GM18526 (cell line): Measurements from ENCODE around the gene INCA1.
A peak's percentile ranks its signal among the peaks of the same experiment; 100 is the strongest.

ENCODE experiments used
- POLR2A ChIP-seq: IDR thresholded peaks from 3 replicates; pipeline ENCODE4 v1.6.1; 2011; ENCODE audit not compliant: insufficient read length; ENCODE audit errors: extremely low read depth

The INCA1 gene

DNA sequence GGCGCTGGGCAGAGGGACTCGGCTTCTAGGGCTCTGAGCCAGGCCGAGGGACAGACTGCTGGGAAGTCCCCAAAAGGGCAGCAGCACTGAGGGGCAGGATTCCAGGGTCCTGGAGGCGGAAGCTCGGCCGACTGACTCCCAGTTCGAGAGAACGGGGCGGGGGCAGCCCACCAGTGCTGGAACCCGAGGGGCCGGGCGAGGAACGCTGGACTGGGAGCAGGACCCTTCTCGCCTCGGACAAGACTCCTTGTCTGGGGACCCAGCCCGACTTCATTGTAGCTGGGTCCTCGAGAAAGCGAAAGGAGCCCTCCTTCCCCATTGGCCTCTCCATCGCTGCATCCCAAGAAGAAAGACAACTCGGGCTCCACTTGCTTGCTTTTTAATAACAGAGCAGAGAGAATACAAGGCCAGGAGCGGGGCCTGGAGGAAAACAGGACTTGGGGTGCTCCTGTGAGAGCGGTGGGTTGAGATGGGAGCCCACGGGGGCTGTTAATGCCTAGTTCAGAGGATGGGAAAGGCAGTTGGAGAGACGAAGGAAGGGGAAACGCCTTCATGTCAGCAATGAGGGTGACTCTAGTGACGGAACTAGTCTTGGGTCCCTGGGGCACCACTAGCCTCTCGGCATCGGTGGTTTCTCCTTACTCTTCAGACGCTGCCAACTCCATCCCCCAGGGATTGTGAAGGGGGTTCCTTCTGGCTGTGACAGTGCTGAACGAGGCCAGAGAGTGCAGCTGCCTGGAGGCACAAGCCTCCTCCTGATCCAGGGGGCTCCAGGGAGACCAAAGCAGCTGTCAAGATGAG is 9.4 kb downstream of the INCA1 start:
- TF ChIP-seq POLR2A = peak; percentile 56

DNA sequence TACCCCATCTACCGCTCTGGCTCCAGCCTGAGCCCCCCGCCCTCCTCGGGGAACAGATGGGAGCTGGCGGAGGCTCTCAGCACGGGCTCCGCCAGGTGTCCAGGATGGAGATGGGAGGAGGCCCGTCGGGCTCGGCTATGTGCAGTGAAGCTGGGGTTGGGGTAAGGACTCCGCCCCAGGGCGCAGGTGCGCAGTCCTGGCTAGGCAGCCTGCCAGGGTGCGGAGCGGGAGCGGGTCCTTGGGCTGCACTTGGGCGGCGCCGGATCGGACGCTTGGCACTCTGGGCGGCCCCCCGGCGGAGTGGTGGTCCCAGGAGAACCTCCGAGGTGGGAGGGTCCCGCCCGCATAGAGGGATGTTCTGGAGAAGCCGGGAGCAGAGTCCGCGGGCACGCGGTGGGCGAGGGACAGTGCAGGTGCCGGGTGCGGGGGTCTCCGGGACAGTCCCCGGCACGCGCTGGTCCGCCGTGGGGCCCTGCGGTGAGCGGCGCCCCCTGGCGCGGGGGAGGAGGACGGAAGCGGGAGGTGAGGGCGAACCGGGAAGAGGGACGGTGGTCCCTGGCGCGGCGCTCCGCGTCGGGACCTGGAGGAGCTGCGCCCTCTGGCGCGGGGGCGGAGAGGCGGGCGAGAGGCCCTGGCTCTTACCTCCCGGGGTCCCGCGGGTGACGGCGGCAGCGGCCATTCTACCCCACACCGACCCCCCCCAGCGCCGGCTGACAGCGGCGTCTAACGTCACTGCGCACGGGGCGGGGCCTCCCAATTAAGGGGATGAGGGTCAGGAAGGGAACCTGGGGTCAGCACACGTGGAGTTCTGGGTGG is 10.2 kb downstream of the INCA1 start, which contains the start of gene CAMTA2:
Gene CAMTA2 (minus strand): TSS at position 725 of the 816 bp plus-strand sequence. CDS start 1,453 bp downstream, outside the sequence.
- no peak for TF ChIP-seq POLR2A

- no peak for TF ChIP-seq POLR2A
Measured at GRCh38 chr17:4986403-4986802, 10.9 kb downstream of the INCA1 start.

DNA sequence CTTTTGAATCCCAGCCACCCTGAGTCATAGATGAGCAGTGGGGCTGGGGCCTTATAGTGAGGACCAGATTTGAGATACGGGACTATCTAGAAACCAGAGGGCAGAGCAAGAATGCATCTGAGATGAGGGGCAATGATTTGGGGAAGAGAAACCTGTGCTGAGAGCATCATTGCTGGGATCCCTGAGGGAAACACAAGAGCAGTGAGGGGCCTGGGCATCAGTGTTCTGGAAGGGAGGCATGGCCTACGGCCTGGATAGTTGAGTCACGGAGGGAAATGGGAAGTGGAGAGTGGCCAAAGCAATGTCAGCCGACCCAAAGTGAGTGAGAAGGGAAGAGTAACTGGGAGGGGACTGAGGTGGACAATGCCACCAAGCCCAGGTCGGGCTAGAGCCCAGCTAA is 15.0 kb downstream of the INCA1 start:
- no peak for TF ChIP-seq POLR2A

- TF ChIP-seq POLR2A = no peak
Measured at GRCh38 chr17:4980644-4981216, 16.6 kb downstream of the INCA1 start.

GRCh38 chr17:4978726-4979125 is 18.6 kb downstream of the INCA1 start:
- TF ChIP-seq POLR2A = no peak

DNA sequence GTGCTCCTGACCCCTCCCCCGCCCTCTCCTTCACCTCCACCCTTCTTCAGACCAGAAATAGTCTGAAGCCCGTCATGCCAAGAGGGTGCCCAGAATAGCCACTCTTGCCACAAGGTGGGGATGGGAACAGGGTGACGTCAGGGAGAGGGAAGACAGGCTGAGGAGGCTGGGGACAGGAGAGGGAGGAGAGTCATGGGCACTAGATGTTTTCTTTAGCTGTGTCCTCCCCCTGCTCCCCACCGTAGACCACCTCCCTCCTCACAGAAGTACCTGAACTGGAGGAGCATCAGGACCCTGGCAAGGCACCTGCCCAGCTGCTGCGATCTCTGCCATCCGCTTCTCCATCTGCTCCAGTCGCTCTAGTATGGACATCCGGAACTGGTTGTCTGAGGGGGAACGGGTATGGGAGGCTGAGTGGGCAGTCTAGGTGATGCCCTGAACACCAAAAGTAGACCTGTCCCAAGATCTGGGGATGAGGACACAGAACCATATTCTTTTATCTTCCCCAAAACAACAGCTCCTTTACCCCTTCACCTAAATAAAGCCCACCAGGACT is 23.1 kb downstream of the INCA1 start:
- no peak for TF ChIP-seq POLR2A

DNA sequence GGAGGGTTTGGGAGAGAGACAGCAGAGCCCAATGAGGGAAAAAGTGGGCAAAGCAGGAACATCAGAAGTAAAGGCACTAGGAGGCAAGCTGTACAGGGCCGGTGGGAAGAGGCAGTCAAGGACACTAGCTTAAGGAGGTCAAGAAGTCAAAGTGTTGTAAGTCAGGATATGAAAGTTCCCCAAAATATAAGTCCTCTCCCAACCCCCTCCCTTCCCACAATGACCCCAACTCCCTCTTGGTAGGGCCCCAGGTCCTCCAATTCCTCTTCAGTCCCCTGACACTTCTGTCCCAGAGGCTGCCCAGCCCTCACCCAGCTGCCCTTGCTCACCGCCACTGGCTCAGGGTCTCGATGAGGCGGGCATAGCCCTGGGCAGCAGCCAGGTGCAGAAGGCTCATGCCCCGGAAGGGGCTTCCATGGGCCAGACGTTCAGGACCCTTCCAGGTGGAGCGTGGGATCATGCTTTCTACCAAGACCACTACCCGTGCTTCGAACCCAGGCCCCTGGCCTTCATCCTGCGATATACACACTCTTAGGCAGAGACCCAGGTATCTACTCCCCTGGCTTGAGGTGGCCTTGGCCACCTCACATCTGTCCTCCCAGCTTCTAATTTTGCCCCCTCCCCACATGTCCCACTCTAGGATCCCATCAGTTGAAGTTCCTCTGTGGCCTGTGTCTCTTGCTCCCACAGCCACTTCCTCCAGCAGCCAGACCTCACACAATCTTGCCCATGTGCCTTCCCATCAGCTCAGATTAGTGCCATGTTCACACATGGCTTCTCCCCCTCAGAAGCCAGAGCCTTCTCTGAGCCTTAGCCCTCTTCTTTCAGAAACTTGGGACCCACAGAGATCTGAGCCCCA is 23.8 kb downstream of the INCA1 start:
- no peak for TF ChIP-seq POLR2A

- no peak for TF ChIP-seq POLR2A
Measured at GRCh38 chr17:4972752-4973151, 24.6 kb downstream of the INCA1 start.

DNA sequence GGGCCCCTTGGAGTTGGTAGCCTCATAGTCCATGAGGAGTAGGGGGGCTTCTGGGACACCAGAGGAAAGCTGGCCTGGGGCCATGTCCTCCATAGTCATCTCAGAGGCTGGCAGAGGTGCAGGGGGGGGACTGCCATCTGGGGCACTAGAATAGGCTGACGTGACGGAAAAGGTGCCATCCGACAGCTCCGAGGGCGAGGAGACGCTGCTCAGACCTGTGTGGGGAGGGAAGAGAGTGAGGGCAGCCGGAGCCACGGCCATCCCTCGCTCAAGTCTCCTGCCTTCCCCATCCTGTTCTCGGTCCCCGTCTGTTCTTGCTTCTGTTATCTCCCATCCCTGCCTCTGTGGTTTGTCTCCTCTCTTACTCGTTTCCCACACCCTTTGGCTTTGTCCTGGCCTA is 25.0 kb downstream of the INCA1 start:
- no peak for TF ChIP-seq POLR2A

- TF ChIP-seq POLR2A = no peak
Measured at GRCh38 chr17:4971826-4972225, 25.5 kb downstream of the INCA1 start.

DNA sequence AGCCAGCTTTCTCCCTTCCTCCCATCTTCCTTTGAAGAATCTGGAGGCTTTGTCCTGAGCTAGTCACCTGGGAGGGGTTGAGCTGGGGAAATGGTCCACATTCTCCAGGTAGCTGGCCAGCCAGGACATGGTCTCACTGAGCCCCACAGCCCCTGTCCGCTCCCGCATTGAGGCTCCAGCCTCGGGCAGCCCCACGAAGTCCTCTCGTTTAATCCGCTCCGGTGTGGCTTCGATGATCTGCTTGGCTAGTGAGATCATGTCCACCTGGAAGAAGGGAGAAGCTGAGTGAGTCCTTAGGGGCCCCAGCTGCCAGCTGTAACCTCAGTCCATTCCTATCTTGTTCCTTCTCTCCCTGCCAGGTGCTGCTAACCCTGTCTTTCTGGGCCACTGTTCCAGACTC is 27.0 kb downstream of the INCA1 start:
- no peak for TF ChIP-seq POLR2A

DNA sequence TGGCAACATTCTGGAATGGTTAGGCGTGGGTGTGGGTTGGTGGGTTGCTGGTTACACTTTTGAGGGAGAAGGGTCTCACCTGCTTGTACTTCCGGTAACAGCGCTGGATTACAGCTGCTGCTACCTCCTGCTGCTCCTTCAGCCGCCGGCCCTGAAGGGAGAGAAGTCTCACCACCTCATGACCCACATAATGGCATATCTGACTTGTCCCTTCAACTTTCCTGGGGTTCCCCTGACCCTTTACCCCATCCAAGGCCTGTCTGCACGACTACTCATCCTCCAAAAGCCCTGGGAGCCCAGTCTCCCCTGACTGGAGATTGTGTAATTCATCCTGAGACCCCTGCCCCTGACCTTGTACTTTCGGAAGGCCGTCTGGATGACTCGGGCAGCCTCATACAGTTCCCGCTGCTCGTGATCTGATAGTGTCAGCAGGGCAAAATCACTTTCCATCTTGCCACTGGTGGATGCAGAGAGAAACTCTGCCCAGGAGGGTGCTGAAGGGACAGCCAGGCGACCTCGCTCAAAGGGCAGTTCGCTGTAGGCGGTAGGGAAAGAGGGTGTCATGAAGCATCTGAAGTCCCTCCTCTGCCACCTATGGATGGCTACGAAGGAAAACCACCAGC is 27.7 kb downstream of the INCA1 start:
- TF ChIP-seq POLR2A = no peak

- TF ChIP-seq POLR2A = no peak
Measured at GRCh38 chr17:4969047-4969550, 28.2 kb downstream of the INCA1 start.
